GM12878 (cell line): ENCODE measurements around the gene PDZD2. TPM values are rescaled to one million over a fixed set of nuclear protein-coding genes. Genes with fewer than 3 reads are reported as not detected.

ENCODE experiments used
- ATAC-seq: fragments of 200-7000 bp; cut with Tn5 transposase; 3 replicates; pipeline ENCODE4 v1.9.1; 2020; ENCODE audit warnings: mild to moderate bottlenecking, moderate library complexity
- BruUV-seq: library from RNA; stranded (reverse); fragments of 400-500 nt; replicated peaks from 2 replicates; lab custom pipeline; 2021; lab: Mats Ljungman, UMichigan
- CTCF ChIA-PET: fragments of 300-600 bp; sonication (Branson Sonifier 250); formaldehyde crosslinking; extraction: SDS; loops from one replicate; lab custom pipeline; 2021; ENCODE audit warnings: inconsistent platforms; lab: Yijun Ruan, JAX
- POLR2A ChIA-PET: fragments of 350-600 bp; formaldehyde crosslinking; extraction: SDS; loops from one replicate; lab custom pipeline; 2021; ENCODE audit warnings: inconsistent platforms; lab: Charles Lee
- RAD21 ChIA-PET: fragments of 300-600 bp; sonication (Branson Sonifier 250); formaldehyde crosslinking; loops from one replicate; lab custom pipeline; 2023; ENCODE audit warnings: antibody characterized with exemption; ENCODE audit not compliant: unreplicated experiment; lab: Charles Lee
- SMC1A ChIA-PET: fragments of 300-600 bp; sonication (Branson Sonifier 250); formaldehyde crosslinking; loops from one replicate; lab custom pipeline; 2023; ENCODE audit not compliant: unreplicated experiment, uncharacterized antibody; lab: Charles Lee
- DNase-seq: peaks from one replicate; pipeline ENCODE4 v3.0.0-alpha.2; 2011; ENCODE audit warnings: low read depth, low spot score
- FAIRE-seq: peaks from 3 replicates; lab custom pipeline; 2011; peaks lifted over from hg19 to GRCh38; lab: Jason Lieb, UNC
- H2AFZ ChIP-seq: 2 replicates; pipeline ENCODE4 v1.6.0; 2011; ENCODE audit warnings: low read depth, low read length, control low read depth; ENCODE audit not compliant: control insufficient read depth
- H3K27ac ChIP-seq: 2 replicates; pipeline ENCODE4 v1.5.1; 2011; ENCODE audit warnings: control low read depth; ENCODE audit not compliant: control insufficient read depth, insufficient read depth
- H3K27me3 ChIP-seq, 2 experiments: replicated peaks in 1 of 2; 2 replicates each; pipeline versions ENCODE4 v1.6.0 to v1.6.1; 2011; ENCODE audit warnings: low read length in 1 of 2; ENCODE audit not compliant: control insufficient read depth in 2 of 2, insufficient read depth in 2 of 2
- H3K36me3 ChIP-seq, 2 experiments: 2 replicates each; pipeline ENCODE4 v1.5.1; 2011; ENCODE audit warnings: low read length in 1 of 2; ENCODE audit not compliant: control insufficient read depth in 2 of 2, insufficient read depth in 2 of 2
- H3K4me1 ChIP-seq: 2 replicates; pipeline ENCODE4 v1.6.1; 2011; ENCODE audit warnings: mild to moderate bottlenecking, low read length, moderate library complexity, mixed read lengths; ENCODE audit not compliant: control insufficient read depth, insufficient read depth
- H3K4me2 ChIP-seq: 2 replicates; pipeline ENCODE4 v1.6.0; 2011; ENCODE audit warnings: control low read depth; ENCODE audit not compliant: control insufficient read depth, insufficient read depth
- H3K4me3 ChIP-seq: fragments of 200-600 bp; sonication (generic); 2 replicates; pipeline ENCODE4 v1.5.1; 2016
- H3K79me2 ChIP-seq: 2 replicates; pipeline ENCODE4 v1.6.0; 2011; ENCODE audit warnings: low read length; ENCODE audit not compliant: control insufficient read depth, insufficient read depth
- H3K9ac ChIP-seq: 2 replicates; pipeline ENCODE4 v1.8.0; 2011; ENCODE audit warnings: low read length, control low read depth, mixed read lengths; ENCODE audit not compliant: control insufficient read depth, insufficient read depth
- H3K9me3 ChIP-seq: replicated peaks from 3 replicates; pipeline ENCODE4 v1.5.1; 2011; ENCODE audit warnings: mild to moderate bottlenecking, low read length; ENCODE audit not compliant: control insufficient read depth, insufficient read depth
- H4K20me1 ChIP-seq: 2 replicates; pipeline ENCODE4 v1.6.0; 2011; ENCODE audit not compliant: control insufficient read depth, insufficient read depth
- ETV6 ChIP-seq, 2 experiments: fragments of 450-650 bp in 1 of 2; IDR thresholded peaks in 1 of 2; conservative IDR thresholded peaks in 1 of 2; 2 replicates each; pipeline ENCODE4 v1.6.1; 2014; ENCODE audit warnings: antibody characterized with exemption in 1 of 2, borderline replicate concordance in 1 of 2, low read depth in 1 of 2, mild to moderate bottlenecking in 1 of 2, moderate library complexity in 1 of 2
- FOXK2 ChIP-seq: fragments of 450-650 bp; IDR thresholded peaks from 2 replicates; pipeline ENCODE4 v1.6.1; 2017; ENCODE audit warnings: mild to moderate bottlenecking, moderate library complexity
- KLF5 ChIP-seq: fragments of 450-650 bp; IDR thresholded peaks from 2 replicates; pipeline ENCODE4 v1.6.1; 2014; ENCODE audit warnings: mild to moderate bottlenecking; ENCODE audit not compliant: partially characterized antibody
- MYC ChIP-seq: IDR thresholded peaks from 2 replicates; pipeline ENCODE4 v1.6.1; 2011; ENCODE audit warnings: mild to moderate bottlenecking, low read length, moderate library complexity, inconsistent platforms; ENCODE audit not compliant: insufficient read depth, insufficient replicate concordance, insufficient read length, severe bottlenecking
- NR2C2 ChIP-seq: IDR thresholded peaks from 2 replicates; pipeline ENCODE4 v1.6.1; 2011; ENCODE audit warnings: borderline replicate concordance, low read depth; ENCODE audit not compliant: control insufficient read depth, insufficient read length
- PML ChIP-seq: IDR thresholded peaks from 2 replicates; pipeline ENCODE4 v1.6.1; 2012; ENCODE audit warnings: low read length, inconsistent platforms
- RAD21 ChIP-seq: IDR thresholded peaks from 2 replicates; pipeline ENCODE4 v1.6.1; 2011; ENCODE audit warnings: mild to moderate bottlenecking, low read depth, low read length, moderate library complexity; ENCODE audit not compliant: insufficient read depth
- RBBP5 ChIP-seq: fragments of 200-600 bp; sonication (generic); conservative IDR thresholded peaks from 2 replicates; pipeline ENCODE4 v1.6.1; 2016
- SMC3 ChIP-seq: IDR thresholded peaks from 2 replicates; pipeline ENCODE4 v1.6.1; 2011; ENCODE audit warnings: low read length, improper control_type of control experiment, borderline replicate concordance
- YY1 ChIP-seq: IDR thresholded peaks from 2 replicates; pipeline ENCODE4 v1.6.1; 2011; ENCODE audit warnings: low read depth, mild to moderate bottlenecking, low read length
- ZBED1 ChIP-seq: IDR thresholded peaks from 2 replicates; pipeline ENCODE4 v1.6.1; 2016; ENCODE audit warnings: borderline replicate concordance
- ZNF207 ChIP-seq: fragments of 450-650 bp; IDR thresholded peaks from 2 replicates; pipeline ENCODE4 v1.6.1; 2014; ENCODE audit warnings: antibody characterized with exemption, mild to moderate bottlenecking, borderline replicate concordance
- ZNF274 ChIP-seq: IDR thresholded peaks from one replicate; pipeline ENCODE4 v1.8.0; 2011; ENCODE audit not compliant: insufficient read length, insufficient read depth
- WGBS: methylation state at CpG from one replicate; pipeline ENCODE4 v1.1.6; 2016; ENCODE audit warnings: low lambda C conversion rate; ENCODE audit not compliant: insufficient replicate concordance, insufficient coverage; ENCODE audit errors: missing lambda C conversion rate; 5-methylcytosine and 5-hydroxymethylcytosine counted together
- in situ Hi-C: fragments of 300-500 bp; cut with MboI; formaldehyde crosslinking; loops from 9 replicates; pipeline ENCODE4 v1.14.3; 2018; ENCODE audit warnings: mixed read lengths
- intact Hi-C: fragments of 100-400 bp; cut with micrococcal nuclease; formaldehyde crosslinking; loops from one replicate; pipeline ENCODE4 v1.14.2; 2022; ENCODE audit not compliant: unreplicated experiment
- polyA plus RNA-seq, 11 experiments: library from polyadenylated mRNA; depleted of rRNA in 4 of 11; unstranded in 6 of 11; stranded (reverse) in 5 of 11; fragments of >200 nt; fragmentation: Nextera tagmentation in 4 of 11; fragmentation: Illumina TruSeq in 1 of 11; extraction: Ambion mirVana in 4 of 11; extraction: Trizol in 1 of 11; gene quantifications; 1 replicate in 1 of 11; 2 replicates in 10 of 11; pipeline versions ENCODE4 v1.2.1 to v1.2.3, GENCODE V29; 2011 to 2016; ENCODE audit warnings: inconsistent platforms in 2 of 11, missing spikeins in 2 of 11, low read depth in 1 of 11
- total RNA-seq, 4 experiments: library from RNA; depleted of rRNA in 3 of 4; stranded (reverse); fragments of >200 nt in 3 of 4; fragmentation: Illumina TruSeq in 1 of 4; extraction: Trizol in 1 of 4; gene quantifications; 2 replicates each; pipeline versions ENCODE4 v1.2.1 to v1.2.3, GENCODE V29; 2013 to 2021
- TF ChIP-seq, protein P1 (sequence below), 3 experiments: IDR thresholded peaks in 2 of 3; conservative IDR thresholded peaks in 1 of 3; 2 replicates each; pipeline ENCODE4 v1.5.1; 2011; ENCODE audit warnings: low read depth in 3 of 3, low read length in 3 of 3, mild to moderate bottlenecking in 3 of 3, control low read depth in 2 of 3, moderate library complexity in 2 of 3, inconsistent platforms in 1 of 3, mixed read lengths in 1 of 3; ENCODE audit not compliant: control insufficient read depth in 2 of 3, insufficient read depth in 1 of 3; ENCODE audit errors: extremely low read depth in 1 of 3
- TF ChIP-seq, protein P2 (sequence below): IDR thresholded peaks from 2 replicates; pipeline ENCODE4 v1.6.1; 2012; ENCODE audit warnings: low read depth, low read length, improper control_type of control experiment
- TF ChIP-seq, protein P3 (sequence below): IDR thresholded peaks from 2 replicates; pipeline ENCODE4 v1.6.1; 2012; ENCODE audit warnings: low read depth, low read length, improper control_type of control experiment

Gene PDZD2
- total and polyA plus RNA-seq, 10 of the 15 experiments (the other 5 are each of a cell fraction or from before 2014, with no cell fraction given), result 0.01 to 0.58 (median 0.29) TPM; not detected in 3

DNA sequence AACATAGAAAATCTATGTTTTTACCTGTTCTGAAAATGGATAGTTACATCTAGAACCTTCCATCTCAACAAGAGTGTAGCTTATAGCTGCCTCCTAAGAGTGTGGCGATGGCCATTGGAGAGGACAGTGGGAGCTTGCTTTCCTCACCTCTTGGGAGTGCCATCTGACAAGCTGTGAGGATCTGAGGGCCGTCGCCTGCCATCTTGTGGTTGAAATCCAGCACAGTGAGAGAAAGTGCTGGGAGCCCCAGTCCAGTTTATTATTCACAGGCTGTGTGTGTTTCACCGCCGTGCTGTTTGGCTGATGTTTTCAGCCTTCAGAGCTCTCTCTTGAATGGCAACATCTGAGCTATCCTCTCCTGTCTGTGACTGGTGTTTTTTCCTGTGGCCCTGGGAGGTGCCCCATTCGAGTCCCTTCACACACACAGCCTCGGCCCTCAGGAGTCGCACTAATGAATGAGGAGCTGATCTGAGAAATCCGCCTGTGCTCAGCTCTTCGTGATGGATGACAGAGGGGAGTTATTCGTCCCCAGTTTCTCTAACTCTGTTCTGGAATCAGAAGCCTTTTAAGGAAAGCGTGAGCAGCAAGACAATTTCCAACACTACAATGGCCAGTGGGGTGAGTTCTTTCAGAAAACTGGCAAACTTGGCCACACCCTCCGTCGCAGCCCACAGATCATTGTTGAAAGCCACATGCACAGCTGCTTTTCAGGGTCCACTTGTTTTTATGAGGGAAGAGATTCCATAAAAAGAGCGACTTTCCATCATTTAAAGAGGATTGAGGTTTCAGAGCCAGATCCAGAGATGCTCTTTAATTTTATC is 170.3 kb downstream of the PDZD2 start:
- ChIA-PET SMC1A (interaction anchor here (0.5 kb wide), 1 partner anchor 8 kb away, joined by 3 read pairs; no protein-coding TSS in a partner anchor), POLR2A (no interaction called here), RAD21 (interaction anchor here (0.6 to 1.4 kb wide), 6 partner anchors 28 to 284 kb away, joined by 3 to 4 read pairs (median 3); no protein-coding TSS in a partner anchor), CTCF (interaction anchor here (0.7 to 1.8 kb wide), 6 partner anchors 11 to 1019 kb away, joined by 3 to 8 read pairs (median 4); no protein-coding TSS in a partner anchor)
- Histone ChIP-seq H4K20me1 (no peaks in the 10 kb centered on the region), H3K4me1 (no peaks in the 10 kb centered on the region), H3K27ac (no peak overlapping the region), H3K27me3 (0 out of 4 replicates have a peak, but pooled peaks cover 0 to 3% of the 10 kb centered on the region in 2 experiments), H3K9me3 (no peaks in the 10 kb centered on the region), H2AFZ (no peak overlapping the region), H3K79me2 (no peaks in the 10 kb centered on the region), H3K4me2 (no peak overlapping the region), H3K4me3 (no peak overlapping the region), H3K36me3 (no peaks in the 10 kb centered on the region), H3K9ac (no peak overlapping the region)
- intact Hi-C loops, result loop anchor here (1.0 to 10.0 kb wide), 2 partner anchors 144 to 228 kb away; no protein-coding TSS in a partner anchor
- ATAC-seq, result peak; percentile 84
- in situ Hi-C loops, result no loop called here
- peak; percentile 44 for FAIRE-seq
- BruUV-seq, result no TSS peak
- DNase-seq, result no peak
- 37% methylated on average over 15 of the region's 15 CpGs for WGBS
- TF ChIP-seq, protein P1, sequence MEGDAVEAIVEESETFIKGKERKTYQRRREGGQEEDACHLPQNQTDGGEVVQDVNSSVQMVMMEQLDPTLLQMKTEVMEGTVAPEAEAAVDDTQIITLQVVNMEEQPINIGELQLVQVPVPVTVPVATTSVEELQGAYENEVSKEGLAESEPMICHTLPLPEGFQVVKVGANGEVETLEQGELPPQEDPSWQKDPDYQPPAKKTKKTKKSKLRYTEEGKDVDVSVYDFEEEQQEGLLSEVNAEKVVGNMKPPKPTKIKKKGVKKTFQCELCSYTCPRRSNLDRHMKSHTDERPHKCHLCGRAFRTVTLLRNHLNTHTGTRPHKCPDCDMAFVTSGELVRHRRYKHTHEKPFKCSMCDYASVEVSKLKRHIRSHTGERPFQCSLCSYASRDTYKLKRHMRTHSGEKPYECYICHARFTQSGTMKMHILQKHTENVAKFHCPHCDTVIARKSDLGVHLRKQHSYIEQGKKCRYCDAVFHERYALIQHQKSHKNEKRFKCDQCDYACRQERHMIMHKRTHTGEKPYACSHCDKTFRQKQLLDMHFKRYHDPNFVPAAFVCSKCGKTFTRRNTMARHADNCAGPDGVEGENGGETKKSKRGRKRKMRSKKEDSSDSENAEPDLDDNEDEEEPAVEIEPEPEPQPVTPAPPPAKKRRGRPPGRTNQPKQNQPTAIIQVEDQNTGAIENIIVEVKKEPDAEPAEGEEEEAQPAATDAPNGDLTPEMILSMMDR (IDR thresholded peaks at IDR 0.05 in 2 of 3, conservative IDR thresholded peaks at IDR 0.05 in 1 of 3; ENCODE audit: control insufficient read depth in 2 of 3, extremely low read depth in 1 of 3, insufficient read depth in 1 of 3, low read depth in 3 of 3, low read length in 3 of 3), result peak; percentile 51 to 75 (median 61); a peak in 5 of 6 replicates
- TF ChIP-seq ETV6 (conservative IDR thresholded peaks at IDR 0.05 in 1 of 2, IDR thresholded peaks at IDR 0.05 in 1 of 2; ENCODE audit: borderline replicate concordance in 1 of 2, low read depth in 1 of 2) (no peak), ZBED1 (no peak), FOXK2 (no peak), NR2C2 (no peak), RBBP5 (no peak), RAD21 (peak; percentile 83), MYC (no peak), KLF5 (no peak), SMC3 (peak; percentile 85), PML (no peak), YY1 (0 out of 2 replicates have a peak, but pooled peaks have one; percentile 39), ZNF207 (no peak), ZNF274 (no peak)
- TF ChIP-seq, protein P2, sequence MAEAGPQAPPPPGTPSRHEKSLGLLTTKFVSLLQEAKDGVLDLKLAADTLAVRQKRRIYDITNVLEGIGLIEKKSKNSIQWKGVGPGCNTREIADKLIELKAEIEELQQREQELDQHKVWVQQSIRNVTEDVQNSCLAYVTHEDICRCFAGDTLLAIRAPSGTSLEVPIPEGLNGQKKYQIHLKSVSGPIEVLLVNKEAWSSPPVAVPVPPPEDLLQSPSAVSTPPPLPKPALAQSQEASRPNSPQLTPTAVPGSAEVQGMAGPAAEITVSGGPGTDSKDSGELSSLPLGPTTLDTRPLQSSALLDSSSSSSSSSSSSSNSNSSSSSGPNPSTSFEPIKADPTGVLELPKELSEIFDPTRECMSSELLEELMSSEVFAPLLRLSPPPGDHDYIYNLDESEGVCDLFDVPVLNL, result no peak
- TF ChIP-seq, protein P3, sequence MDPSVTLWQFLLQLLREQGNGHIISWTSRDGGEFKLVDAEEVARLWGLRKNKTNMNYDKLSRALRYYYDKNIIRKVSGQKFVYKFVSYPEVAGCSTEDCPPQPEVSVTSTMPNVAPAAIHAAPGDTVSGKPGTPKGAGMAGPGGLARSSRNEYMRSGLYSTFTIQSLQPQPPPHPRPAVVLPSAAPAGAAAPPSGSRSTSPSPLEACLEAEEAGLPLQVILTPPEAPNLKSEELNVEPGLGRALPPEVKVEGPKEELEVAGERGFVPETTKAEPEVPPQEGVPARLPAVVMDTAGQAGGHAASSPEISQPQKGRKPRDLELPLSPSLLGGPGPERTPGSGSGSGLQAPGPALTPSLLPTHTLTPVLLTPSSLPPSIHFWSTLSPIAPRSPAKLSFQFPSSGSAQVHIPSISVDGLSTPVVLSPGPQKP, result no peak
